LNCAP (cell line): ENCODE data around the gene TAF13.

Experiments
- CTCF ChIP-seq: fragments of 450-650 bp; IDR thresholded peaks from 2 replicates; pipeline ENCODE4 v1.5.1; 2017; ENCODE audit warnings: mild to moderate bottlenecking

Gene TAF13

DNA sequence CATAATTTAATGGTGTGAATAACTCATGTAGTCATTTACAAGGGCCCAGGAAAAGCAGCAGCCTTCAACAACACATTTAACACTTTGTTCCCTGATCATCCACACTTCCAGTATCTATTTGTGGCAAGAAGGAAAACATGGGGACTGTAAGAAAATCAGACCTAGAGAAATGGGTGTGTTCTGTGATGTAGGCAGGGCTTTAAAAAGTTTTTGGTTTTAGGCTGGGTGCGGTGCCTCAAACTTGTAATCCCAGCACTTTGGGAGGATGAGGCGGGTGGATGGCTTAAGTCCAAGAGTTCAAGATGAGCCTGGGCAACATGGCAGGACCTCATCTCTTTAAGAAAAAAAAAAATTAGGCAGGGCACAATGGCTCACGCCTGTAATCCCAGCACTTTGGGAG, 19.7 kb downstream of the TAF13 start:
- TF ChIP-seq CTCF = no peak

DNA sequence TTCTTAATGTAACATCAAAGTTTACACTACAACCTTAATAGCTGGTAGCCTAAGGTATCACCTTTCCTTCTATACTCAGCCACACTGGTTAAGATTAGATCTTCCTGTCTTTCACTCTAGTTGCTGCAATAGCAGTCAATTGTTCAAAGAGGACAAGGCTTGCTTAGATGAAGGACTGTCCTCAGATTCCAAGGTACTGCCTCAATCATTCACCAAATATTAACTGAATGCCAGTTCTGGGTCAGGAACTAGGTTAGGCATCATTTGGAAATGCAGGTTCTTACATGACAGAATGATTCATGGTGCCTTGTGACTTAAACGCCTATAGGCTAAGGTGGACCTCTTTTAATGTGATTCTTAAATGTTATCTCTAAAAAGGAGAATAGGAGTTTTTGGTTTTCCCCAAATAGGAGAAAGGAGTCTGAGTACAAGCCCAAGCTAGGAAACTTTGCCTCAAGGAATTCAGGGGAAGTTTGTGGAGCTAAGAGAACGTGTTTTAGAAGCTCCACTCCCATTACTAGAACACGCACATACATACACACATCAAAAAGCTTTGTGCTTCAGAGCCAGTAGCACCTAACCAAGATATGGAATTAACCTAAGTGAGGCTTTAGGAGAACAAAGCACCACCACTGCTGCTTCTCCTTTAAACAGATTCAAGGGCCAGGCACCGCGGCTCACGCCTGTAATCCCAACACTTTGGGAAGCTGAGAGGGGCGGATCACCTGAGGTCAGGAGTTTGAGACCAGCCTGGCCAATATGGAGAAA, 25.4 kb downstream of the TAF13 start:
- no peak for TF ChIP-seq CTCF

GRCh38 chr1:109048335-109048734, 27.5 kb downstream of the TAF13 start:
- no peak for TF ChIP-seq CTCF

- no peak for TF ChIP-seq CTCF
Measured at GRCh38 chr1:109047339-109047738, 28.5 kb downstream of the TAF13 start.

DNA sequence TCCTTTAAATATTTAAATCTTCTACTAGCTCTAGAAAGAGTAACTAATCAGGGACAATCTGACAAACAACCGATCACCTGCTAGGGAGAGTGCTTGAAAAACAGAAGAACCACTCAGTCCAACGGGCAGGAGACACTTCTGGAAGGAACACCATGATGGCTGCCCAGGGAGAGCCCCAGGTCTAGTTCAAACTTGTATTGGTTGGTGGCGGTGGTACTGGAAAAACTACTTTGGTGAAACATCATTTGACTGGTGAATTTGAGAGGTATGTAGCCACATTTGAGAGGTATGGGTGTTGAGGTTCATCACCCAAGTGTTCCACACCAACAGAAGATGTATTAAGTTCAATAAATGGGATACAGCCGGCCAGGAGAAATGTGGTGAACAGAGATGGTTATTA, 29.1 kb downstream of the TAF13 start:
- TF ChIP-seq CTCF = no peak

GRCh38 chr1:109045595-109045994, 30.2 kb downstream of the TAF13 start:
- no peak for TF ChIP-seq CTCF

DNA sequence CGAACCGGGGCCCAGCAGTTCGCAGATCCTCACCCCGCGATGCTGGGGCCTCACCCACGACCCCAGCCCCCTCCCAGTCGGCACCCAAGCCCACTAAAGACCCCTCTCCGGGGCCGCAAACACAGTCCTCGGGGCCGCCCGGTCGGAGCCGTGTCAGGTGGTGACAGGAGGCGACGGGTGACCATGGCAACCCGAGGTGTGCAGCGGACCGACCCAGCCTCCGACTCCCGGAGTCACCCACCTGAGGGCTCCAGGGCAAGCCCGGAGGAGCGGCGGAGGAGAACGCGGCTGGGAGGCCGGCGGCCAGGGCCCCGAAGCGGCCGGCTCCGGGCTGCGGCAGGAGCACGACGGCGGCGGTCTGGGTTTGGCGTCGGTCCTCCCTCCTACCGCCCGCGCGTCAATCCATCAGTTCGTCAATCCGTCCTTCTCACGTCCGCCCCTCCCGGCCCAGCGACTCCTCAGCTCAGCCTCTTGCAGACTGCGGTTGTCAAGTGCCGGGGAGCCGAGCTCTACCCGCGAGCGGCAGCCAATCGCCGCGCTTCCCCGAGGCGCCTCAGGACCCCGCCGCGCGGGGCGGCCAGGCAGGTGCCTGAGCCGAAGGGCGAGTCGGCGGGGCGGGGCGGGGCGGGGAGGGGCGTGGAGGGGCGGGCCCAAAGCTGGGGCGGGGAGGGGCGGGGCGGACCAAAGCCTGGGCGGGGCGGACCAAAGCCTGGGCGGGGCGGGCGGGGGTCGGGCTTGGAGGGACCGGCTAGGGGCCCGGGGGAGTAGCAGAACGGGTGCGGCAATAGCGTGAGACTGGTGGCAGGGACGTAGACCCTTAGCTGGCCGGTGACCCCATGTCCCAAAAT, 34.0 kb downstream of the TAF13 start, which contains the start of gene WDR47:
WDR47 (minus strand) TSS at position 482 of the 848 bp plus-strand sequence. CDS start 18,590 bp downstream, outside the sequence.
- TF ChIP-seq CTCF = no peak
